Keratinocyte (primary cell): ENCODE results near the gene TMEM38B. TPM values are rescaled to one million over a fixed set of nuclear protein-coding genes. Genes with fewer than 3 reads are reported as not detected.

Experiments
- DNase-seq: peaks from one replicate; pipeline ENCODE4 v3.0.0-alpha.2; 2011; ENCODE audit warnings: low read depth, missing footprints, low spot score
- FAIRE-seq: peaks from 2 replicates; lab custom pipeline; 2011; peaks lifted over from hg19 to GRCh38; lab: Jason Lieb, UNC
- H2AFZ ChIP-seq: 2 replicates; pipeline ENCODE4 v1.6.0; 2012; ENCODE audit warnings: low read length, control low read depth, inconsistent platforms; ENCODE audit not compliant: control insufficient read depth
- H3K27ac ChIP-seq: 2 replicates; pipeline ENCODE4 v1.5.1; 2011; ENCODE audit warnings: low read length; ENCODE audit not compliant: control insufficient read depth, insufficient read depth
- H3K27me3 ChIP-seq: 3 replicates; pipeline ENCODE4 v1.6.0; 2011; ENCODE audit warnings: low read length; ENCODE audit not compliant: control insufficient read depth, insufficient read depth; ENCODE audit errors: extremely low read depth
- H3K36me3 ChIP-seq, 2 experiments: 2 replicates in 1 of 2; 3 replicates in 1 of 2; pipeline ENCODE4 v1.5.1; 2011; ENCODE audit warnings: low read length in 2 of 2, mild to moderate bottlenecking in 1 of 2; ENCODE audit not compliant: control insufficient read depth in 2 of 2, insufficient read depth in 2 of 2; ENCODE audit errors: extremely low read depth in 1 of 2
- H3K4me1 ChIP-seq: 3 replicates; pipeline ENCODE4 v1.5.1; 2011; ENCODE audit warnings: low read length; ENCODE audit not compliant: control insufficient read depth, insufficient read depth; ENCODE audit errors: extremely low read depth
- H3K4me2 ChIP-seq: 3 replicates; pipeline ENCODE4 v1.6.0; 2011; ENCODE audit warnings: low read depth, low read length; ENCODE audit not compliant: control insufficient read depth, insufficient read depth; ENCODE audit errors: extremely low read depth
- H3K4me3 ChIP-seq, 3 experiments: fragments of 200-600 bp in 1 of 3; sonication (generic) in 1 of 3; 2 replicates in 2 of 3; 3 replicates in 1 of 3; pipeline ENCODE4 v1.5.1; 2011 to 2016; ENCODE audit warnings: low read length in 3 of 3, mild to moderate bottlenecking in 3 of 3, control low read depth in 2 of 3, inconsistent platforms in 1 of 3, low read depth in 1 of 3, mixed read lengths in 1 of 3, mixed run types in 1 of 3, moderate library complexity in 1 of 3; ENCODE audit not compliant: control insufficient read depth in 2 of 3, insufficient read depth in 2 of 3; ENCODE audit errors: extremely low read depth in 1 of 3
- H3K79me2 ChIP-seq: 2 replicates; pipeline ENCODE4 v1.6.0; 2012; ENCODE audit warnings: low read length; ENCODE audit not compliant: control insufficient read depth, insufficient read depth
- H3K9ac ChIP-seq: 3 replicates; pipeline ENCODE4 v1.6.0; 2011; ENCODE audit warnings: low read length; ENCODE audit not compliant: control insufficient read depth, insufficient read depth; ENCODE audit errors: extremely low read depth
- H3K9me1 ChIP-seq: 3 replicates; pipeline ENCODE4 v1.6.0; 2011; ENCODE audit warnings: low read length; ENCODE audit not compliant: control insufficient read depth, insufficient read depth; ENCODE audit errors: extremely low read depth
- H3K9me3 ChIP-seq: 2 replicates; pipeline ENCODE4 v1.5.1; 2012; ENCODE audit warnings: low read depth, low read length; ENCODE audit not compliant: control insufficient read depth
- H4K20me1 ChIP-seq: 3 replicates; pipeline ENCODE4 v1.6.0; 2011; ENCODE audit warnings: low read length; ENCODE audit not compliant: control insufficient read depth, insufficient read depth; ENCODE audit errors: extremely low read depth
- CTCF ChIP-seq, 3 experiments: IDR thresholded peaks in 1 of 3; conservative IDR thresholded peaks in 1 of 3; optimal IDR thresholded peaks in 1 of 3; 2 replicates in 2 of 3; 3 replicates in 1 of 3; pipeline versions ENCODE3 to v1.5.1; 2011; ENCODE audit warnings: low read length in 3 of 3, mild to moderate bottlenecking in 3 of 3, moderate library complexity in 2 of 3, control low read depth in 1 of 3, inconsistent platforms in 1 of 3; ENCODE audit not compliant: insufficient read depth in 2 of 3; ENCODE audit errors: extremely low read depth in 1 of 3
- EZH2 ChIP-seq: IDR thresholded peaks from one replicate; pipeline ENCODE4 v1.6.1; 2012; ENCODE audit warnings: inconsistent platforms, mild to moderate bottlenecking, low read length, moderate library complexity
- dilution Hi-C: fragments of 300-500 bp; cut with MboI; formaldehyde crosslinking; loops from one replicate; pipeline ENCODE4 v1.7.0; 2020; ENCODE audit warnings: low sequenced_read_pairs; ENCODE audit not compliant: extremely low pct_ligation_motif_present
- polyA plus RNA-seq, 5 experiments: library from polyadenylated mRNA; depleted of rRNA in 3 of 5; stranded (reverse) in 3 of 5; stranded (forward) in 1 of 5; unstranded in 1 of 5; fragments of >200 nt; gene quantifications; 1 replicate in 1 of 5; 2 replicates in 3 of 5; 3 replicates in 1 of 5; pipeline versions ENCODE4 v1.2.1 to v1.2.3, GENCODE V29; 2011 to 2012; ENCODE audit warnings: missing spikeins in 2 of 5, low read depth in 1 of 5, low replicate concordance in 1 of 5

TMEM38B gene
- polyA plus RNA-seq, 1 donor (not counting 4 experiments of a cell fraction or from before 2014, with no cell fraction given), result 9.8 TPM

GRCh38 chr9:105678781-105679180 is 15.6 kb upstream of the TMEM38B start:
- Histone ChIP-seq H3K9me1 (no peaks in the 10 kb centered on the region), H3K36me3 (no peaks in the 10 kb centered on the region), H3K79me2 (no peaks in the 10 kb centered on the region), H3K27ac (no peak overlapping the region), H3K9me3 (no peaks in the 10 kb centered on the region), H3K9ac (no peak overlapping the region), H3K4me3 (no peak overlapping the region), H3K27me3 (no peaks in the 10 kb centered on the region), H3K4me2 (no peak overlapping the region), H3K4me1 (no peaks in the 10 kb centered on the region), H2AFZ (no peak overlapping the region), H4K20me1 (no peaks in the 10 kb centered on the region)
- FAIRE-seq (no peak), DNase-seq (no peak)
- dilution Hi-C loops, result no loop called here
- TF ChIP-seq CTCF (optimal IDR thresholded peaks at IDR 0.05 in 1 of 3, IDR thresholded peaks at IDR 0.05 in 1 of 3, conservative IDR thresholded peaks at IDR 0.05 in 1 of 3; ENCODE audit: extremely low read depth in 1 of 3, insufficient read depth in 2 of 3, low read length in 3 of 3) (no peak), EZH2 (no peak)

GRCh38 chr9:105679257-105680022 is 14.9 kb upstream of the TMEM38B start:
- no peak overlapping the region for H3K9ac ChIP-seq
- no peaks in the 10 kb centered on the region for H3K27me3 ChIP-seq
- no peaks in the 10 kb centered on the region for H4K20me1 ChIP-seq
- no peak overlapping the region for H3K27ac ChIP-seq
- no peaks in the 10 kb centered on the region for H3K36me3 ChIP-seq
- FAIRE-seq (no peak), DNase-seq (no peak)
- no peak overlapping the region for H2AFZ ChIP-seq
- no peak overlapping the region for H3K4me3 ChIP-seq
- H3K9me3 ChIP-seq, result no peaks in the 10 kb centered on the region
- no peak overlapping the region for H3K4me2 ChIP-seq
- H3K79me2 ChIP-seq, result no peaks in the 10 kb centered on the region
- H3K4me1 ChIP-seq, result no peaks in the 10 kb centered on the region
- dilution Hi-C loops, result no loop called here
- no peak for TF ChIP-seq CTCF (optimal IDR thresholded peaks at IDR 0.05 in 1 of 3, IDR thresholded peaks at IDR 0.05 in 1 of 3, conservative IDR thresholded peaks at IDR 0.05 in 1 of 3; ENCODE audit: extremely low read depth in 1 of 3, insufficient read depth in 2 of 3, low read length in 3 of 3)
- no peak for TF ChIP-seq EZH2
- H3K9me1 ChIP-seq, result no peaks in the 10 kb centered on the region
